ENCODE measurements around the gene KCNQ1. TPM values are rescaled to one million over a fixed set of nuclear protein-coding genes. Genes with fewer than 3 reads are reported as not detected.

KCNQ1 gene
- total RNA-seq, 1 experiment from 2014 or later: not detected

DNA sequence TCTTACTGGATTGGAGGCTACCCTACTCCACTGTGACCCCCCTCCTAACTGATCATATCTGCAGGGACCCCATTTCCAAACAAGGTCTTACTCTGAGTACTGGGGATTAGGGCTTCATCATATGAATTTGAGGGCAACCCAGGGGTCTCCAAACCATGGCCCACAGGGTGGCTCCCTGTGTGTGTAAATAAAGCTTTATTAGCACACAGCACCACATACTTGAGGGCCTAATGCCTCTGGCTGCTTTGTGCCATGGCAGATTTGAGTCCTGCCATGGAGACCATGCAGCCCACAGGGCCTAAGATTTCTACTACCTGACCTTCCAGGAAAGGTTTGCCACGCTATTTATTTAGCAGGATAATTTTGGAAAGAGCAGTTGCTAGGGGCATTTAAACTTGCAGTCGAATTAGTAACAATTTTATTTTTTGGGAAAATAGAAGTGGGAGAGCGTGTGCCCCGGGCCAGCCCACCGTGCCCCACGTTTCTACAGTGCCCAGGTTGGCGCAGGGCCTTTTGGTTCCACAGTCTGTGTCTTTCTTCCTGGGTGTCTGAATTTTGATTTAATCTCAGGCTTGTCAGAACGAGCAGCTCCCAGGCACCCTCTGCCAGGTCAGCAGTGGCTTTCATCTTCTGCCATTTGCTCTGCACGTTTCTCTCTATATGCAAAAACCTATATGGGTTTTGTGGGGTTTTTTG lies 92.3 kb downstream of the KCNQ1 start:
- ChIA-PET POLR2A (no interaction called here), CTCF (interaction anchor here (1.5 to 11.0 kb wide), 2 partner anchors 17 to 353 kb away, joined by 3 to 443 read pairs; partner anchors contain the start of gene CDKN1C)
- intact Hi-C loops (cut with micrococcal nuclease): no loop called here
- Mint-ChIP-seq H3K27ac (ENCODE audit: low read depth, unreplicated experiment) (no peak overlapping the region), H3K9me3 (ENCODE audit: unreplicated experiment) (no peaks in the 10 kb centered on the region), H3K27me3 (ENCODE audit: insufficient read depth, unreplicated experiment) (no peaks in the 10 kb centered on the region), H3K4me1 (ENCODE audit: insufficient read depth, unreplicated experiment) (peaks cover 13% of the 10 kb centered on the region), H3K4me3 (ENCODE audit: unreplicated experiment) (no peak overlapping the region), H3K36me3 (ENCODE audit: insufficient read depth, unreplicated experiment) (no peaks in the 10 kb centered on the region)
- TF ChIP-seq, protein P1, sequence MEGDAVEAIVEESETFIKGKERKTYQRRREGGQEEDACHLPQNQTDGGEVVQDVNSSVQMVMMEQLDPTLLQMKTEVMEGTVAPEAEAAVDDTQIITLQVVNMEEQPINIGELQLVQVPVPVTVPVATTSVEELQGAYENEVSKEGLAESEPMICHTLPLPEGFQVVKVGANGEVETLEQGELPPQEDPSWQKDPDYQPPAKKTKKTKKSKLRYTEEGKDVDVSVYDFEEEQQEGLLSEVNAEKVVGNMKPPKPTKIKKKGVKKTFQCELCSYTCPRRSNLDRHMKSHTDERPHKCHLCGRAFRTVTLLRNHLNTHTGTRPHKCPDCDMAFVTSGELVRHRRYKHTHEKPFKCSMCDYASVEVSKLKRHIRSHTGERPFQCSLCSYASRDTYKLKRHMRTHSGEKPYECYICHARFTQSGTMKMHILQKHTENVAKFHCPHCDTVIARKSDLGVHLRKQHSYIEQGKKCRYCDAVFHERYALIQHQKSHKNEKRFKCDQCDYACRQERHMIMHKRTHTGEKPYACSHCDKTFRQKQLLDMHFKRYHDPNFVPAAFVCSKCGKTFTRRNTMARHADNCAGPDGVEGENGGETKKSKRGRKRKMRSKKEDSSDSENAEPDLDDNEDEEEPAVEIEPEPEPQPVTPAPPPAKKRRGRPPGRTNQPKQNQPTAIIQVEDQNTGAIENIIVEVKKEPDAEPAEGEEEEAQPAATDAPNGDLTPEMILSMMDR (IDR thresholded peaks at IDR 0.05; ENCODE audit: unreplicated experiment): no peak
- no TSS peak for BruUV-seq (replicated peaks)
- no peak for DNase-seq (ENCODE audit: unreplicated experiment)

DNA sequence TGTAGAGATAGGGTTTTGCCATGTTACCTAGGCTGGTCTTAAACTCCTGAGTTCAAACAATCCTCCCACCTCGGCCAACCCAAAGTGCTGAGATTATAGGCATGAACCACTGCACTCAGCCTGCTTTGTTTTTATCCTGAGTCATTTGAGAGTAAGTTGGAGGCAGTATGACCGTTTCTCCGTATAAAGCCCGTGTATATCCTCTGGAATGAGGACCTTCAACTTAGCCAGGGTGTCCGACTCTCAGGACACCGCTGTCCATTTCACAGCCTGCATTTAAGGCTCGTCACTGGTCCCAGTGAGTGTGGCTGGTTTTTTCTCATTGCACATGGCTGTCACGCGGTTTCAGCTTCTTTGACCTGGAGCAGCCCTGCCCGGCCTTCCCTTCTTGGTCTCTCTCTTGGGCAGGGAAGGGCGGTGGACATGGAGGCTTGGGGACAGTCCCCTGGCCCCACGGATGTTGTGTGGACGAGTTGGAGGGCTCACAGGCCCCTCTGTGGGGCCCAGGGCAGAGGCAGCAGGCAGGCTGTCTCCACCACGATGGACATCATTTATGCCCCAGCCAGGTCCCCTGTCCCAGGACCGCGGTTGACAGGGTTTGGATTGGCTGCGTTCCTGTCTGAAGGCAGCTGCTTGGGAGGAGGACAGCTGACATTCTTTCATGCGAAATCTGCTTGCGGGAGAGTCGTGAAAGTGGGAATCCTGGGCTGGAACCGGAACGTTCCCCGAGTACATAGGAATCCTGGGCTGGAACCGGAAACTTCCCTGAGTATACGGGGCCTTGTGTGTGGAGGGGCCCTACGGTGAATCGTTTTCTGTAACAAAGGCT lies 93.3 kb downstream of the KCNQ1 start:
- Mint-ChIP-seq H3K4me3 (ENCODE audit: unreplicated experiment) (no peak overlapping the region), H3K27ac (ENCODE audit: low read depth, unreplicated experiment) (no peak overlapping the region), H3K27me3 (ENCODE audit: insufficient read depth, unreplicated experiment) (no peaks in the 10 kb centered on the region), H3K4me1 (ENCODE audit: insufficient read depth, unreplicated experiment) (peaks cover 5% of the 10 kb centered on the region), H3K36me3 (ENCODE audit: insufficient read depth, unreplicated experiment) (no peaks in the 10 kb centered on the region), H3K9me3 (ENCODE audit: unreplicated experiment) (no peaks in the 10 kb centered on the region)
- BruUV-seq (replicated peaks): no TSS peak
- TF ChIP-seq, protein P1 (IDR thresholded peaks at IDR 0.05; ENCODE audit: unreplicated experiment): no peak
- no peak for DNase-seq (ENCODE audit: unreplicated experiment)
- ChIA-PET CTCF (interaction anchor here (0.6 to 11.0 kb wide), 3 partner anchors 16 to 1150 kb away, joined by 3 to 443 read pairs (median 4); partner anchors contain the start of gene CDKN1C), POLR2A (no interaction called here)
- intact Hi-C loops (cut with micrococcal nuclease): no loop called here

DNA sequence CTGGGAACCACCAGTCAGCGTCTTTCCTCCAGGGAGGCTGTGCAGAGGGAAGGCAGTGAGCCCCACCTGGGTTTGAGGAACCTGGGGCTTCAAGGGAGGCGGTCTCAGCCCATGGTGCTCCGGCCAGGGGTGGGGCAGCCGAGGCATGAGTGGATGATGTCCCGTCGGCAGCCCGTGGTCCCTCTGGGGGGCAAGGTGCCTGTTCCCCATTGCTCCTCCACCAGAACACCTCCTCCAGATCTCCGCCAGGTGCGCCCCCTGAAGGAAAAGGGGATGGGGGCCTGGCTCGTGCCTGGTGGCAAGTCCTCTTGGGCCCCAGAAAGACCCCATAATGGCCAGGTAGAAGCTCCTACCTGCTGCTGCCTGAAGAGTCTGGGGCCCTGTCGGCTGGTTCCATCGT lies 94.1 kb downstream of the KCNQ1 start:
- no TSS peak for BruUV-seq (replicated peaks)
- TF ChIP-seq, protein P1 (IDR thresholded peaks at IDR 0.05; ENCODE audit: unreplicated experiment): no peak
- ChIA-PET CTCF (interaction anchor here (0.6 to 11.0 kb wide), 2 partner anchors 352 to 1151 kb away, joined by 4 to 443 read pairs; partner anchors contain the start of gene CDKN1C), POLR2A (no interaction called here)
- no peak for DNase-seq (ENCODE audit: unreplicated experiment)
- H3K27me3 Mint-ChIP-seq (ENCODE audit: insufficient read depth, unreplicated experiment): no peaks in the 10 kb centered on the region
- no peaks in the 10 kb centered on the region for H3K9me3 Mint-ChIP-seq (ENCODE audit: unreplicated experiment)
- H3K36me3 Mint-ChIP-seq (ENCODE audit: insufficient read depth, unreplicated experiment): no peaks in the 10 kb centered on the region
- H3K4me3 Mint-ChIP-seq (ENCODE audit: unreplicated experiment): no peak overlapping the region
- no peak overlapping the region for H3K27ac Mint-ChIP-seq (ENCODE audit: low read depth, unreplicated experiment)
- intact Hi-C loops (cut with micrococcal nuclease): no loop called here
- H3K4me1 Mint-ChIP-seq (ENCODE audit: insufficient read depth, unreplicated experiment): no peaks in the 10 kb centered on the region

Measured in MCF 10A (cell line).